GM23338 (cell line): ENCODE data around the gene MBD5. TPM values are rescaled to one million over a fixed set of nuclear protein-coding genes. Genes with fewer than 3 reads are reported as not detected.

Experiments used
- ATAC-seq: fragments of 200-7000 bp; cut with Tn5 transposase; 3 replicates; pipeline ENCODE4 v1.9.1; 2020
- DNase-seq: peaks from one replicate; pipeline ENCODE4 v3.0.0-alpha.2; 2015; ENCODE audit warnings: low spot score
- H2AFZ ChIP-seq: fragments of 200-600 bp; sonication (generic); 2 replicates; pipeline ENCODE4 v1.8.0; 2016; ENCODE audit warnings: antibody characterized with exemption, mild to moderate bottlenecking, moderate library complexity
- H3F3A ChIP-seq: fragments of 200-600 bp; sonication (generic); replicated peaks from 2 replicates; pipeline ENCODE4 v1.8.0; 2017; ENCODE audit warnings: antibody characterized with exemption, mixed run types, low read depth
- H3K27ac ChIP-seq: fragments of 200-600 bp; sonication (generic); 2 replicates; pipeline ENCODE4 v1.6.1; 2016; ENCODE audit warnings: low read depth
- H3K27me3 ChIP-seq: fragments of 200-600 bp; sonication (generic); 2 replicates; pipeline ENCODE4 v1.8.0; 2016; ENCODE audit warnings: mild to moderate bottlenecking, mixed run types, moderate library complexity; ENCODE audit not compliant: insufficient read depth
- H3K36me3 ChIP-seq: fragments of 200-600 bp; sonication (generic); 2 replicates; pipeline ENCODE4 v1.8.0; 2016; ENCODE audit warnings: mild to moderate bottlenecking; ENCODE audit not compliant: insufficient read depth
- H3K4me1 ChIP-seq: fragments of 200-600 bp; sonication (generic); 2 replicates; pipeline ENCODE4 v1.8.0; 2016; ENCODE audit warnings: mild to moderate bottlenecking, moderate library complexity; ENCODE audit not compliant: insufficient read depth
- H3K4me2 ChIP-seq: fragments of 200-600 bp; sonication (generic); 2 replicates; pipeline ENCODE4 v1.7.1; 2017; ENCODE audit warnings: mixed run types
- H3K4me3 ChIP-seq: fragments of 200-600 bp; sonication (generic); 2 replicates; pipeline ENCODE4 v1.6.1; 2016; ENCODE audit warnings: mixed run types
- H3K79me2 ChIP-seq: fragments of 200-600 bp; sonication (generic); replicated peaks from 2 replicates; pipeline ENCODE4 v1.8.0; 2017; ENCODE audit warnings: mild to moderate bottlenecking; ENCODE audit not compliant: insufficient read depth
- H3K9me2 ChIP-seq: fragments of 200-600 bp; sonication (generic); 2 replicates; pipeline ENCODE4 v1.8.0; 2017; ENCODE audit not compliant: insufficient read depth
- H4K20me1 ChIP-seq: fragments of 200-600 bp; sonication (generic); replicated peaks from 2 replicates; pipeline ENCODE4 v1.8.0; 2017; ENCODE audit warnings: mild to moderate bottlenecking; ENCODE audit not compliant: insufficient read depth
- H3K27ac Mint-ChIP-seq: 2 replicates; pipeline ENCODE4 v1.8.0; 2020; ENCODE audit warnings: inconsistent platforms, mild to moderate bottlenecking, moderate library complexity, mixed read lengths
- H3K27me3 Mint-ChIP-seq: 3 replicates; pipeline ENCODE4 v1.8.0; 2022; ENCODE audit warnings: low read depth, mild to moderate bottlenecking, moderate library complexity, mixed read lengths, inconsistent platforms; ENCODE audit not compliant: insufficient read depth, poor library complexity
- H3K36me3 Mint-ChIP-seq: 3 replicates; pipeline ENCODE4 v1.8.0; 2021; ENCODE audit warnings: low read depth, mild to moderate bottlenecking, inconsistent platforms, moderate library complexity, mixed read lengths
- H3K4me1 Mint-ChIP-seq: 3 replicates; pipeline ENCODE4 v1.8.0; 2020; ENCODE audit warnings: mild to moderate bottlenecking, inconsistent platforms, mixed read lengths
- H3K4me3 Mint-ChIP-seq: 3 replicates; pipeline ENCODE4 v1.8.0; 2021; ENCODE audit warnings: moderate library complexity, mild to moderate bottlenecking, inconsistent platforms, mixed read lengths
- H3K9me3 Mint-ChIP-seq: 3 replicates; pipeline ENCODE4 v1.8.0; 2020; ENCODE audit warnings: moderate library complexity, mild to moderate bottlenecking, inconsistent platforms, mixed read lengths
- CREB1 ChIP-seq: fragments of 250-450 bp; sonication (Bioruptor Pico); IDR thresholded peaks from 2 replicates; pipeline ENCODE4 v1.5.0; 2020; ENCODE audit warnings: low read depth, mild to moderate bottlenecking, moderate library complexity
- EZH2 ChIP-seq: fragments of 200-600 bp; sonication (generic); IDR thresholded peaks from one replicate; pipeline ENCODE4 v1.8.0; 2017; ENCODE audit warnings: antibody characterized with exemption, mild to moderate bottlenecking, low read depth; ENCODE audit not compliant: unreplicated experiment
- EZH2phosphoT487 ChIP-seq: fragments of 200-600 bp; sonication (generic); IDR thresholded peaks from one replicate; pipeline ENCODE4 v1.8.1; 2018; ENCODE audit warnings: antibody characterized with exemption; ENCODE audit not compliant: unreplicated experiment
- JUNB ChIP-seq: IDR thresholded peaks from one replicate; pipeline ENCODE4 v1.6.1; 2016; ENCODE audit warnings: antibody characterized with exemption; ENCODE audit not compliant: unreplicated experiment
- NANOG ChIP-seq: IDR thresholded peaks from 2 replicates; pipeline ENCODE4 v1.6.1; 2016; ENCODE audit warnings: antibody characterized with exemption, borderline replicate concordance
- REST ChIP-seq: IDR thresholded peaks from one replicate; pipeline ENCODE4 v1.6.1; 2018; ENCODE audit warnings: antibody characterized with exemption; ENCODE audit not compliant: unreplicated experiment
- STAT1 ChIP-seq: IDR thresholded peaks from one replicate; pipeline ENCODE4 v1.6.1; 2016; ENCODE audit warnings: antibody characterized with exemption; ENCODE audit not compliant: unreplicated experiment
- ZNF114 ChIP-seq: fragments of 250-450 bp; sonication (Bioruptor Pico); IDR thresholded peaks from 2 replicates; pipeline ENCODE4 v1.5.0; 2020; ENCODE audit warnings: mild to moderate bottlenecking, moderate library complexity
- ZNF331 ChIP-seq: fragments of 250-450 bp; sonication (Bioruptor Pico); IDR thresholded peaks from 2 replicates; pipeline ENCODE4 v1.5.0; 2020; ENCODE audit warnings: low read depth, mild to moderate bottlenecking, moderate library complexity
- polyA plus RNA-seq: library from polyadenylated mRNA; unstranded; fragments of >200 nt; fragmentation: Nextera tagmentation; extraction: Ambion mirVana; gene quantifications from 2 replicates; pipeline ENCODE4 v1.2.1, GENCODE V29; 2016
- total RNA-seq: library from RNA; depleted of rRNA; stranded (reverse); fragments of >200 nt; shearing (Covaris generic); gene quantifications from 2 replicates; pipeline ENCODE4 v1.2.3, GENCODE V29; 2014
- TF ChIP-seq, protein P1 (sequence below): IDR thresholded peaks from 2 replicates; pipeline ENCODE4 v1.6.1; 2016; ENCODE audit warnings: antibody characterized with exemption
- TF ChIP-seq, protein P2 (sequence below), 2 experiments: fragments of 200-600 bp in 1 of 2; sonication (generic) in 1 of 2; conservative IDR thresholded peaks; 2 replicates each; pipeline versions ENCODE4 v1.5.1 to v1.6.1; 2016 to 2017; ENCODE audit warnings: antibody characterized with exemption in 2 of 2, low read depth in 2 of 2, mild to moderate bottlenecking in 2 of 2, moderate library complexity in 1 of 2

The MBD5 gene
- total and polyA plus RNA-seq, 2 experiments from 2014 or later: 16.2 to 23.1 TPM

DNA sequence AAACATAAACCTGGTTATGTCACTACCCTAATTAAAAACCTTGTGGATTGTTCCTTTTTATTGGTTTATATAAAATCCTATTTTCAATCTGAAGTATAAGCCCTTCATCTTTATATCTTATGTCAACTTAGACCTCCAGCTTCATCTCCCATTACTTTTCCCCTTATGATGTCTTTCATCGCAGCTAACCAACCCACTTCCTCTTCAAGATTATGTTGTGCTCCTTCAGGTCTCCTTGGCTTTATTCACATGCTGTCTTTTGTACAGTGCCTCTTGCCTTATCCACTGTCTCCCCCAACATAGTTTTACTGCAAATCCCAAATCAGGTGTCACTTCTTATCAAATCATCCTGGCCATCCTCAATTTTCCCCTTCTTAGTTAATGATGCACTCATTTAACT lies 25.9 kb downstream of the MBD5 start:
- no peaks in the 10 kb centered on the region for H3K36me3 Mint-ChIP-seq
- no peaks in the 10 kb centered on the region; the same call in 1 of the 2 replicates for H4K20me1 ChIP-seq
- H3K27ac Mint-ChIP-seq: peak overlapping the region; percentile 17; the same call in 1 of the 2 replicates
- peaks cover 16% of the 10 kb centered on the region; the same call in 1 of the 2 replicates for H3K79me2 ChIP-seq
- no peaks in the 10 kb centered on the region for H3F3A ChIP-seq
- no peaks in the 10 kb centered on the region for H3K27me3 Mint-ChIP-seq
- H3K4me3 Mint-ChIP-seq: no peak overlapping the region
- no peaks in the 10 kb centered on the region for H3K27me3 ChIP-seq
- peaks cover 51% of the 10 kb centered on the region for H3K4me1 Mint-ChIP-seq
- no peak overlapping the region for H3K4me3 ChIP-seq
- H3K9me2 ChIP-seq: no peaks in the 10 kb centered on the region
- H3K4me2 ChIP-seq: no peak overlapping the region
- no peaks in the 10 kb centered on the region for H3K36me3 ChIP-seq
- H3K9me3 Mint-ChIP-seq: no peaks in the 10 kb centered on the region
- H3K27ac ChIP-seq: no peak overlapping the region
- ATAC-seq (no peak), DNase-seq (no peak)
- no peak for TF ChIP-seq NANOG
- no peak for TF ChIP-seq ZNF331 (CRISPR knock-in tag)
- TF ChIP-seq REST: no peak
- TF ChIP-seq CREB1 (CRISPR knock-in tag): no peak
- TF ChIP-seq STAT1: no peak
- TF ChIP-seq JUNB: no peak
- TF ChIP-seq, protein P1, sequence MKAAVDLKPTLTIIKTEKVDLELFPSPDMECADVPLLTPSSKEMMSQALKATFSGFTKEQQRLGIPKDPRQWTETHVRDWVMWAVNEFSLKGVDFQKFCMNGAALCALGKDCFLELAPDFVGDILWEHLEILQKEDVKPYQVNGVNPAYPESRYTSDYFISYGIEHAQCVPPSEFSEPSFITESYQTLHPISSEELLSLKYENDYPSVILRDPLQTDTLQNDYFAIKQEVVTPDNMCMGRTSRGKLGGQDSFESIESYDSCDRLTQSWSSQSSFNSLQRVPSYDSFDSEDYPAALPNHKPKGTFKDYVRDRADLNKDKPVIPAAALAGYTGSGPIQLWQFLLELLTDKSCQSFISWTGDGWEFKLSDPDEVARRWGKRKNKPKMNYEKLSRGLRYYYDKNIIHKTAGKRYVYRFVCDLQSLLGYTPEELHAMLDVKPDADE: no peak
- no peak for TF ChIP-seq ZNF114 (CRISPR knock-in tag)
- TF ChIP-seq EZH2: no peak
- TF ChIP-seq, protein P2, sequence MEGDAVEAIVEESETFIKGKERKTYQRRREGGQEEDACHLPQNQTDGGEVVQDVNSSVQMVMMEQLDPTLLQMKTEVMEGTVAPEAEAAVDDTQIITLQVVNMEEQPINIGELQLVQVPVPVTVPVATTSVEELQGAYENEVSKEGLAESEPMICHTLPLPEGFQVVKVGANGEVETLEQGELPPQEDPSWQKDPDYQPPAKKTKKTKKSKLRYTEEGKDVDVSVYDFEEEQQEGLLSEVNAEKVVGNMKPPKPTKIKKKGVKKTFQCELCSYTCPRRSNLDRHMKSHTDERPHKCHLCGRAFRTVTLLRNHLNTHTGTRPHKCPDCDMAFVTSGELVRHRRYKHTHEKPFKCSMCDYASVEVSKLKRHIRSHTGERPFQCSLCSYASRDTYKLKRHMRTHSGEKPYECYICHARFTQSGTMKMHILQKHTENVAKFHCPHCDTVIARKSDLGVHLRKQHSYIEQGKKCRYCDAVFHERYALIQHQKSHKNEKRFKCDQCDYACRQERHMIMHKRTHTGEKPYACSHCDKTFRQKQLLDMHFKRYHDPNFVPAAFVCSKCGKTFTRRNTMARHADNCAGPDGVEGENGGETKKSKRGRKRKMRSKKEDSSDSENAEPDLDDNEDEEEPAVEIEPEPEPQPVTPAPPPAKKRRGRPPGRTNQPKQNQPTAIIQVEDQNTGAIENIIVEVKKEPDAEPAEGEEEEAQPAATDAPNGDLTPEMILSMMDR (conservative IDR thresholded peaks at IDR 0.05; ENCODE audit: low read depth in 2 of 2): no peak
- no peak for TF ChIP-seq EZH2phosphoT487
- peaks cover 37% of the 10 kb centered on the region for H3K4me1 ChIP-seq
- no peak overlapping the region for H2AFZ ChIP-seq
